MM.1S (cell line): ENCODE measurements around the gene TRAPPC12.

ENCODE experiments used
- DNase-seq: peaks from one replicate; pipeline ENCODE4 v3.0.0-alpha.2; 2015
- H2AFZ ChIP-seq: fragments of 300-600 bp; sonication (generic); 2 replicates; pipeline ENCODE4 v1.6.0; 2016; ENCODE audit warnings: antibody characterized with exemption, low read length
- H3F3A ChIP-seq: fragments of 300-600 bp; sonication (generic); 2 replicates; pipeline ENCODE4 v1.6.1; 2016; ENCODE audit warnings: mild to moderate bottlenecking, antibody characterized with exemption, low read length, moderate library complexity, mixed read lengths; ENCODE audit not compliant: insufficient read depth
- H3K27ac ChIP-seq: fragments of 300-600 bp; sonication (generic); 2 replicates; pipeline ENCODE4 v1.5.1; 2016; ENCODE audit warnings: mild to moderate bottlenecking, low read length
- H3K27me3 ChIP-seq: fragments of 300-600 bp; sonication (generic); replicated peaks from 2 replicates; pipeline ENCODE4 v1.6.0; 2016; ENCODE audit warnings: low read length; ENCODE audit not compliant: insufficient read depth
- H3K36me3 ChIP-seq: fragments of 300-600 bp; sonication (generic); replicated peaks from 2 replicates; pipeline ENCODE4 v1.6.1; 2016; ENCODE audit warnings: mild to moderate bottlenecking, low read length, mixed read lengths; ENCODE audit not compliant: insufficient read depth
- H3K4me1 ChIP-seq: fragments of 300-600 bp; sonication (generic); 2 replicates; pipeline ENCODE4 v1.6.1; 2016; ENCODE audit warnings: low read length, mixed read lengths
- H3K4me2 ChIP-seq: fragments of 300-600 bp; sonication (generic); 2 replicates; pipeline ENCODE4 v1.6.0; 2016; ENCODE audit warnings: low read depth, low read length
- H3K4me3 ChIP-seq: fragments of 300-600 bp; sonication (generic); 2 replicates; pipeline ENCODE4 v1.5.1; 2016; ENCODE audit warnings: low read length, mixed read lengths
- H3K79me2 ChIP-seq: fragments of 300-600 bp; sonication (generic); 2 replicates; pipeline ENCODE4 v1.6.1; 2016; ENCODE audit warnings: mixed run types, low read length, mixed read lengths
- H3K9ac ChIP-seq: fragments of 300-600 bp; sonication (generic); 2 replicates; pipeline ENCODE4 v1.6.1; 2016; ENCODE audit warnings: low read length, mixed read lengths
- H3K9me2 ChIP-seq: fragments of 300-600 bp; sonication (generic); replicated peaks from 2 replicates; pipeline ENCODE4 v1.6.1; 2016; ENCODE audit warnings: mild to moderate bottlenecking, low read length, mixed read lengths; ENCODE audit not compliant: insufficient read depth
- H3K9me3 ChIP-seq: fragments of 300-600 bp; sonication (generic); replicated peaks from 2 replicates; pipeline ENCODE4 v1.6.1; 2016; ENCODE audit warnings: mild to moderate bottlenecking, low read length, mixed read lengths; ENCODE audit not compliant: insufficient read depth
- H4K20me1 ChIP-seq: fragments of 300-600 bp; sonication (generic); 2 replicates; pipeline ENCODE4 v1.6.1; 2016; ENCODE audit warnings: mild to moderate bottlenecking, low read length, moderate library complexity, mixed read lengths; ENCODE audit not compliant: insufficient read depth
- EZH2 ChIP-seq: fragments of 300-600 bp; sonication (generic); optimal IDR thresholded peaks from 2 replicates; pipeline ENCODE3; 2017; ENCODE audit warnings: low read depth, mild to moderate bottlenecking, antibody characterized with exemption, low read length, mixed read lengths
- EZH2phosphoT487 ChIP-seq: fragments of 300-600 bp; sonication (generic); IDR thresholded peaks from 2 replicates; pipeline ENCODE4 v1.6.1; 2018; ENCODE audit warnings: antibody characterized with exemption, low read length
- TF ChIP-seq, protein P1 (sequence below): fragments of 300-600 bp; sonication (generic); IDR thresholded peaks from 2 replicates; pipeline ENCODE4 v1.5.1; 2016; ENCODE audit warnings: antibody characterized with exemption, low read length, mixed read lengths

The TRAPPC12 gene

DNA sequence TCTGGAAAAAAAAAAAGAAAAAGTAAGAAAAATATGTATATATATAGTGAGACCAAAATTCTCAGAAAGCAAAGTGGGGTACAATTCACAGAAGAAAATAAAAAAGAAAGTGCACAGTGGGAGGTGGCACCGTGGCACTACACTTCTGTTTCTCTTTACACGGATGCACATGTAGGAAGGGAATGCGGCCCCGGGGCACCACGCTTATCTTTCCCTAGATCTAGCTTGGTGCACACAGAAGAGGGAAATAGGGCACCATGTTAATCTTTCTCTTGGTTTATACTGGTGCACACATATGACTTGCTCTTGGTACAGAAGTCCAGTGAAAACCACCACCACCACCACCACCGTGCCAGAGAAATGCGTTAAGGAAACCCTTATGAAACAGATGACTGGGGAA lies 33.9 kb upstream of the TRAPPC12 start:
- Histone ChIP-seq H3K79me2 (no peaks in the 10 kb centered on the region), H3K4me3 (no peak overlapping the region), H3K9me2 (no peaks in the 10 kb centered on the region), H3F3A (no peaks in the 10 kb centered on the region), H3K4me1 (no peaks in the 10 kb centered on the region), H3K27ac (no peak overlapping the region), H3K4me2 (no peak overlapping the region), H3K36me3 (no peaks in the 10 kb centered on the region), H3K9ac (no peak overlapping the region), H3K27me3 (no peaks in the 10 kb centered on the region), H2AFZ (no peak overlapping the region), H3K9me3 (no peaks in the 10 kb centered on the region), H4K20me1 (no peaks in the 10 kb centered on the region)
- no peak for DNase-seq
- TF ChIP-seq EZH2 (no peak), EZH2phosphoT487 (no peak)
- TF ChIP-seq, protein P1, sequence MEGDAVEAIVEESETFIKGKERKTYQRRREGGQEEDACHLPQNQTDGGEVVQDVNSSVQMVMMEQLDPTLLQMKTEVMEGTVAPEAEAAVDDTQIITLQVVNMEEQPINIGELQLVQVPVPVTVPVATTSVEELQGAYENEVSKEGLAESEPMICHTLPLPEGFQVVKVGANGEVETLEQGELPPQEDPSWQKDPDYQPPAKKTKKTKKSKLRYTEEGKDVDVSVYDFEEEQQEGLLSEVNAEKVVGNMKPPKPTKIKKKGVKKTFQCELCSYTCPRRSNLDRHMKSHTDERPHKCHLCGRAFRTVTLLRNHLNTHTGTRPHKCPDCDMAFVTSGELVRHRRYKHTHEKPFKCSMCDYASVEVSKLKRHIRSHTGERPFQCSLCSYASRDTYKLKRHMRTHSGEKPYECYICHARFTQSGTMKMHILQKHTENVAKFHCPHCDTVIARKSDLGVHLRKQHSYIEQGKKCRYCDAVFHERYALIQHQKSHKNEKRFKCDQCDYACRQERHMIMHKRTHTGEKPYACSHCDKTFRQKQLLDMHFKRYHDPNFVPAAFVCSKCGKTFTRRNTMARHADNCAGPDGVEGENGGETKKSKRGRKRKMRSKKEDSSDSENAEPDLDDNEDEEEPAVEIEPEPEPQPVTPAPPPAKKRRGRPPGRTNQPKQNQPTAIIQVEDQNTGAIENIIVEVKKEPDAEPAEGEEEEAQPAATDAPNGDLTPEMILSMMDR = no peak

DNA sequence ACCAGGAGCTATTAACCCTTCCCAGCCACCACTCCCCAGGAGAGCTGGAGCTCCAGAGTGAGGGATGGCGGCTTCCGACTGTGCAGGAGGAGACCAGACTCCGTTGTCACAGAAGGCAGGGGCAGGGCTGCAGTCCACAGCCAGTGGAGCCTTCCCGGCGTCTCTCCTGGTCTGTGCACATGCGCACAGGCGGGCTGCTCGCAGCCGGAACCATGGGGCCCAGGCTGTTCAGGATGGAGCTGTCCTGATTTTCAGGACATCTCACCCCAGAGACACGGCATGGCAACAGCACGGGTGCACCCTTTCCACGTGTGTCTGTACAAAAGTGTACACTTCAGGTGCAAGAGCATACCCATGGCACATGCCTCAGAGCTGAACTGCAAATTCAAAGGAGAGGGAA lies 30.7 kb upstream of the TRAPPC12 start:
- no peaks in the 10 kb centered on the region for H3K36me3 ChIP-seq
- TF ChIP-seq EZH2phosphoT487 (no peak), EZH2 (no peak)
- TF ChIP-seq, protein P1 = no peak
- no peaks in the 10 kb centered on the region for H3K27me3 ChIP-seq
- DNase-seq = no peak
- H3K9me2 ChIP-seq = no peaks in the 10 kb centered on the region
- H4K20me1 ChIP-seq = no peaks in the 10 kb centered on the region
- H3K9ac ChIP-seq = no peak overlapping the region
- no peaks in the 10 kb centered on the region for H3K79me2 ChIP-seq
- no peaks in the 10 kb centered on the region for H3K9me3 ChIP-seq
- no peak overlapping the region for H2AFZ ChIP-seq
- H3K27ac ChIP-seq = no peak overlapping the region
- no peaks in the 10 kb centered on the region for H3K4me1 ChIP-seq
- no peak overlapping the region for H3K4me2 ChIP-seq
- H3K4me3 ChIP-seq = no peak overlapping the region
- H3F3A ChIP-seq = no peaks in the 10 kb centered on the region

DNA sequence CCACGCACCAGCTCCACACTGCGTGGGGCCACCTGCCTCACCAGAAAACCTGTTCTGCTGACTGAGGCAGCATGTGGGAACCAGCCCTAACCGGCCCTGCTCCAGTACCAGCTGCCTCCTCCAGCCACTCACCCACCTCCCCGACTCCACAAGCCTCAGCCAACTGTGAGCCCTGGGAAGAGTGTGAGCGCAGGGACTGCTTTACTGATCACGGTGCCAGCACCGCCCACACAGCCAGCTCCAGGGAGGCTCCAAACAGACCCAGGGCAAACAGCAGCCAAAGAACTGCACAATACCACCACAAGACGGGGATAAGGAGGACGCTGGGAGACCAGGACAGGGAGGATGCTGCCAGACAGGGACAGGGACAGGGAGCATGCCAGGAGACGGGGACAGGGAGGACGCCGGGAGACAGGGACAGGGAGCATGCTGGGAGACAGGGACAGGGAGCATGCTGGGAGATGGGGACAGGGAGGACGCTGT lies 30.2 kb upstream of the TRAPPC12 start:
- no peak for TF ChIP-seq EZH2
- TF ChIP-seq EZH2phosphoT487 = no peak
- TF ChIP-seq, protein P1 = no peak
- H3K4me2 ChIP-seq = no peak overlapping the region
- no peaks in the 10 kb centered on the region for H3K9me3 ChIP-seq
- no peaks in the 10 kb centered on the region for H3K9me2 ChIP-seq
- no peaks in the 10 kb centered on the region for H3K36me3 ChIP-seq
- no peak overlapping the region for H2AFZ ChIP-seq
- H3F3A ChIP-seq = no peaks in the 10 kb centered on the region
- no peaks in the 10 kb centered on the region for H3K4me1 ChIP-seq
- no peak for DNase-seq
- no peaks in the 10 kb centered on the region for H3K79me2 ChIP-seq
- no peak overlapping the region for H3K27ac ChIP-seq
- no peak overlapping the region for H3K4me3 ChIP-seq
- no peaks in the 10 kb centered on the region for H4K20me1 ChIP-seq
- no peak overlapping the region for H3K9ac ChIP-seq
- H3K27me3 ChIP-seq = no peaks in the 10 kb centered on the region
